Gastroesophageal sphincter (tissue), 4 donors: ENCODE data around the gene SYT7. TPM values are rescaled to one million over a fixed set of nuclear protein-coding genes. Genes with fewer than 3 reads are reported as not detected.
A peak's percentile ranks its signal among the peaks of the same experiment; 100 is the strongest.

Experiments used
- ATAC-seq: fragments of 150-250 bp; one replicate; pipeline ENCODE4 v1.9.1; 2016; ENCODE audit warnings: mild to moderate bottlenecking, moderate library complexity
- H3K27ac ChIP-seq, 4 donors: fragments of 200-600 bp; sonication (generic) in 3 of 4; 1 replicate in 3 of 4; 2 replicates in 1 of 4; pipeline ENCODE4 v1.5.1; 2016 to 2019
- H3K27me3 ChIP-seq: fragments of 200-600 bp; sonication (generic); one replicate; pipeline ENCODE4 v1.5.1; 2019
- H3K36me3 ChIP-seq, 2 donors: fragments of 200-600 bp; sonication (generic); one replicate each; pipeline ENCODE4 v1.5.1; 2019; ENCODE audit warnings: control low read depth in 1 of 2
- H3K4me1 ChIP-seq, 3 donors: fragments of 200-600 bp; sonication (generic); 1 replicate in 2 of 3; 2 replicates in 1 of 3; pipeline ENCODE4 v1.5.1; 2016 to 2019; ENCODE audit warnings: control low read depth in 2 of 3
- H3K4me3 ChIP-seq, 2 donors: fragments of 200-600 bp; sonication (generic); one replicate each; pipeline ENCODE4 v1.5.1; 2019; ENCODE audit warnings: mild to moderate bottlenecking in 1 of 2, moderate library complexity in 1 of 2
- H3K9me3 ChIP-seq, 3 donors: fragments of 200-600 bp; sonication (generic); one replicate each; pipeline ENCODE4 v1.5.1; 2017 to 2019; ENCODE audit warnings: control low read depth in 2 of 3
- CTCF ChIP-seq, 4 experiments: fragments of 200-600 bp in 2 of 4; fragments of 450-650 bp in 2 of 4; sonication (generic) in 1 of 4; IDR thresholded peaks; one replicate each; pipeline ENCODE4 v1.5.1; 2017 to 2019; ENCODE audit warnings: antibody characterized with exemption in 4 of 4, mild to moderate bottlenecking in 2 of 4, moderate library complexity in 2 of 4
- EP300 ChIP-seq: sonication (generic); formaldehyde crosslinking; IDR thresholded peaks from one replicate; pipeline ENCODE4 v1.6.1; 2017; ENCODE audit warnings: antibody characterized with exemption, mild to moderate bottlenecking
- POLR2A ChIP-seq, 2 donors: fragments of 450-650 bp; IDR thresholded peaks; one replicate each; pipeline ENCODE4 v1.6.1; 2017; ENCODE audit warnings: antibody characterized with exemption in 2 of 2, mild to moderate bottlenecking in 2 of 2, moderate library complexity in 1 of 2
- POLR2AphosphoS5 ChIP-seq: sonication (generic); formaldehyde crosslinking; IDR thresholded peaks from one replicate; pipeline ENCODE4 v1.6.1; 2017; ENCODE audit warnings: antibody characterized with exemption
- WGBS, 2 donors: methylation state at CpG; one replicate each; pipeline ENCODE4 v1.1.5; 2018; ENCODE audit warnings: low coverage in 1 of 2; 5-methylcytosine and 5-hydroxymethylcytosine counted together
- total RNA-seq, 4 donors: library from RNA; depleted of rRNA; stranded (reverse); fragments of >200 nt; gene quantifications; one replicate each; pipeline ENCODE4 v1.1.0, GENCODE V29; 2016

SYT7 gene
- total RNA-seq, 4 donors from 2014 or later = 1.8 to 3.7 (median 3.1) TPM

- Histone ChIP-seq H3K27ac (no peak overlapping the region), H3K27me3 (peaks cover 8% of the 10 kb centered on the region), H3K4me1 (no peaks in the 10 kb centered on the region), H3K4me3 (no peak overlapping the region), H3K9me3 (no peaks in the 10 kb centered on the region), H3K36me3 (no peaks in the 10 kb centered on the region)
- no peak for ATAC-seq
- WGBS, 2 donors = 89 to 95% methylated on average over 5 to 7 of the region's 15 CpGs
- TF ChIP-seq POLR2AphosphoS5 (no peak), CTCF (IDR thresholded peaks at IDR 0.05) (no peak), EP300 (no peak), POLR2A (IDR thresholded peaks at IDR 0.05) (no peak)
These were observed 84.1 kb downstream of the SYT7 start for GRCh38 chr11:61496602-61497400.

- H3K4me3 ChIP-seq = no peak overlapping the region
- no peak overlapping the region for H3K27ac ChIP-seq
- H3K36me3 ChIP-seq = no peaks in the 10 kb centered on the region
- peaks cover 8% of the 10 kb centered on the region for H3K27me3 ChIP-seq
- TF ChIP-seq POLR2A (IDR thresholded peaks at IDR 0.05) (no peak), EP300 (no peak), POLR2AphosphoS5 (no peak), CTCF (IDR thresholded peaks at IDR 0.05) (no peak)
- H3K4me1 ChIP-seq = peaks cover 0 to 4% (median 0%) of the 10 kb centered on the region in 3 donors
- WGBS, 2 donors = 69% methylated on average over 7 of the region's 26 CpGs; no CpG with 5 or more reads in 1 of the 2 donors
- H3K9me3 ChIP-seq = no peaks in the 10 kb centered on the region
- no peak for ATAC-seq
These were observed 84.9 kb downstream of the SYT7 start for GRCh38 chr11:61495801-61496601.

GRCh38 chr11:61494381-61494961 is 86.4 kb downstream of the SYT7 start:
- Histone ChIP-seq H3K27ac (peak overlapping the region in 1 of 4 donors; percentile 13), H3K9me3 (no peaks in the 10 kb centered on the region), H3K4me1 (peaks cover 0 to 19% (median 14%) of the 10 kb centered on the region in 3 donors), H3K36me3 (no peaks in the 10 kb centered on the region), H3K27me3 (peaks cover 8% of the 10 kb centered on the region), H3K4me3 (no peak overlapping the region)
- TF ChIP-seq POLR2A (IDR thresholded peaks at IDR 0.05) (no peak), CTCF (IDR thresholded peaks at IDR 0.05) (no peak), POLR2AphosphoS5 (no peak), EP300 (no peak)
- WGBS, 2 donors = 68 to 87% methylated on average over 2 to 3 of the region's 9 CpGs
- no peak for ATAC-seq

- 83% methylated on average over 8 of the region's 12 CpGs; no CpG with 5 or more reads in 1 of the 2 donors for WGBS, 2 donors
- peaks cover 8% of the 10 kb centered on the region for H3K27me3 ChIP-seq
- ATAC-seq = no peak
- peaks cover 0 to 32% (median 20%) of the 10 kb centered on the region in 3 donors for H3K4me1 ChIP-seq
- TF ChIP-seq EP300 = no peak
- no peak for TF ChIP-seq POLR2AphosphoS5
- no peak for TF ChIP-seq POLR2A (IDR thresholded peaks at IDR 0.05)
- no peak for TF ChIP-seq CTCF (IDR thresholded peaks at IDR 0.05)
- peaks cover 0 to 5% of the 10 kb centered on the region in 2 donors for H3K36me3 ChIP-seq
- H3K9me3 ChIP-seq = no peaks in the 10 kb centered on the region
- H3K4me3 ChIP-seq = no peak overlapping the region
- no peak overlapping the region for H3K27ac ChIP-seq
These were observed 89.0 kb downstream of the SYT7 start for GRCh38 chr11:61491736-61492395.
